BLaER1 (cell line): ENCODE measurements around the gene TIMM10.

Experiments
- H3K27ac ChIP-seq: shearing (Covaris generic); formaldehyde crosslinking; 2 replicates; pipeline ENCODE4 v1.8.1; 2022
- H3K27me3 ChIP-seq: shearing (Covaris generic); formaldehyde crosslinking; 2 replicates; pipeline ENCODE4 v1.8.1; 2022
- H3K36me3 ChIP-seq: shearing (Covaris generic); formaldehyde crosslinking; 2 replicates; pipeline ENCODE4 v1.8.1; 2022
- H3K4me1 ChIP-seq: shearing (Covaris generic); formaldehyde crosslinking; 2 replicates; pipeline ENCODE4 v1.8.1; 2022
- H3K4me2 ChIP-seq: shearing (Covaris generic); formaldehyde crosslinking; 2 replicates; pipeline ENCODE4 v1.8.1; 2022
- H3K4me3 ChIP-seq: shearing (Covaris generic); formaldehyde crosslinking; 2 replicates; pipeline ENCODE4 v1.8.1; 2022
- H3K9ac ChIP-seq: shearing (Covaris generic); formaldehyde crosslinking; 2 replicates; pipeline ENCODE4 v1.8.1; 2022
- H3K9me3 ChIP-seq: shearing (Covaris generic); formaldehyde crosslinking; 2 replicates; pipeline ENCODE4 v1.8.1; 2022
- H4K20me1 ChIP-seq: shearing (Covaris generic); formaldehyde crosslinking; 2 replicates; pipeline ENCODE4 v1.8.1; 2022
- Cebpa-rat ChIP-seq: shearing (Covaris generic); IDR thresholded peaks from 2 replicates; pipeline ENCODE4 v1.8.1; 2022

The TIMM10 gene

DNA sequence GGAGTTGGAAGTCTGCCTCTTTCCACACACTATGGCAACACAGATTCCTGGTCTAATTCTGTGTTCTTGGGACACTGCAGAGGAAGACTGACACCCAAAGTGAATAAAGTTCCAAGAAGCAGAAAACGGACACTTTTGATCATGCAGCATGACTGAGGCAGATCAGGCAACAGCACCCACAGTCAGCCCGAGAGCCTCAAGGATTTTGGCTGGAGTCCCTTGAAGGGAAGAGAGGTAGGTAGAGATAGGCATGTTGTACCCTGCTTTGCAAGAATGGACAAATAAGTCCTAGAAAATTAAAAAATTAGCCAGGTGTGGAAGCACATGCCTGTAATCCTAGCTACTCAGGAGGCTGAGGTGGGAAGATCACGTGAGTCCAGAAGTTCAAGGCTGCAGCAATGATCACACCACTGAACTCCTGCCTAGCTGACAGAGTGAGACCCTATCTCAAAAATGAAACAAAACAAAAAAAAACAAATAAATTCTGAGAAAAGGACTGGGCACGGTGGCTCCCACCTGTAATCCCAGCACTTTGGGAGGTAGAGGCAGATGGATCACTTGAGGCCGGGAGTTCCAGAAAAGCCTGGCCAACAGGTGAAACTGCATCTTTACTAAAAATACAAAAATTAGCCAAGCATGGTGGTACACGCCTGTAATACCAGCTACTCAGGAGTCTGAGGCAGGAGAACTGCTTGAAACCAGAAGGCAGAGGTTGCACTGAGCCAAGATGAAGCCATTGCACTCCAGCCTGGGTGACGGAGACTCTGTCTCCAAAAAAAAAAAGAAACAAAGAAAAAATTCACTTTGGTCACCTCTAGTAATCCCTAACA lies 22.0 kb downstream of the TIMM10 start:
- no peak for TF ChIP-seq Cebpa-rat
- no peak overlapping the region for H3K9ac ChIP-seq
- H3K9me3 ChIP-seq = no peaks in the 10 kb centered on the region
- H3K27me3 ChIP-seq = no peaks in the 10 kb centered on the region
- H3K4me1 ChIP-seq = peaks cover 34% of the 10 kb centered on the region
- H4K20me1 ChIP-seq = peaks cover 63% of the 10 kb centered on the region; the same call in 1 of the 2 replicates
- H3K4me2 ChIP-seq = no peak overlapping the region
- H3K27ac ChIP-seq = no peak overlapping the region
- H3K36me3 ChIP-seq = peaks cover 77% of the 10 kb centered on the region
- no peak overlapping the region for H3K4me3 ChIP-seq

DNA sequence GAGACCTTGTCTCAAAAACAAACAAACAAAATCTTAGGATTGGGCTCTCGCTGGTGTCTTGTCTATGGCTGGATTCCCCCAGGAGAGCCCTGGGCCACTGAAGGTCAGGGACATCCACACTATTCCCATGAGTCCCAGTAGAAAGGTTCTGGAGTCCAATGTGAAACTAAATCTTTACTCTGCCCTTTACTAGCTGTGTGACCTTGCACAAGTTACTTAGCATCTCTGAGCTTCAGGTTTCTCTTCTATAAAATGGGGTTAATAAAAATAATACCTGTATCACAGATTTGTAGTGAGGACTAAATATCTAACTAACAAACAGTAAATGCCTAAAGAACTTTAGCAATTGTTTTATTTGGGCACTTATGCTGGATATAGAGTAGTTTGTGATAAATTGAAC lies 24.0 kb downstream of the TIMM10 start:
- Histone ChIP-seq H3K27ac (no peak overlapping the region), H4K20me1 (peaks cover 63% of the 10 kb centered on the region), H3K4me3 (no peak overlapping the region), H3K4me1 (peaks cover 13% of the 10 kb centered on the region), H3K27me3 (no peaks in the 10 kb centered on the region), H3K9me3 (no peaks in the 10 kb centered on the region), H3K4me2 (no peak overlapping the region), H3K9ac (no peak overlapping the region), H3K36me3 (peaks cover 84% of the 10 kb centered on the region)
- no peak for TF ChIP-seq Cebpa-rat

DNA sequence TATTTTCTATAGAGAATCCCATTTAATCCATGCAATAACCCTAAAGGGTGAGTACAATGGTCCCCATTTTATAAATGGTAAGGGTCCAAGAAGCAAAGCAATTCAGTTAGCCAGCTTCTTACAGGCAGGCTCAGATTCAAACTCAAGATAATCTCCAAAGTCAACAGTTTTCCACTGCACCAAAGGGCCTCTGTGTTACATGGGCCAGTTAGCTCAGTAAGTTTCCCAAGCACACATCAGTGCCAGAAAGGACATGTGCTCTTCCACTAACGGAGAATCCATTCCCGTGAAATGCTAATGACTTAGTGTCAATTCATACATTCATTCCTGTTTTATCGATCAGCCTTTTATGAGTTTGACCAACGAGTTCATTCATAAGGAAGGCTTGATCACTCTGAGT lies 26.0 kb downstream of the TIMM10 start:
- Histone ChIP-seq H3K4me2 (no peak overlapping the region), H3K27me3 (no peaks in the 10 kb centered on the region), H3K27ac (no peak overlapping the region), H3K9me3 (no peaks in the 10 kb centered on the region), H4K20me1 (peaks cover 79% of the 10 kb centered on the region), H3K4me1 (peaks cover 24% of the 10 kb centered on the region), H3K36me3 (peaks cover 93% of the 10 kb centered on the region), H3K9ac (no peak overlapping the region), H3K4me3 (no peak overlapping the region)
- TF ChIP-seq Cebpa-rat = no peak

DNA sequence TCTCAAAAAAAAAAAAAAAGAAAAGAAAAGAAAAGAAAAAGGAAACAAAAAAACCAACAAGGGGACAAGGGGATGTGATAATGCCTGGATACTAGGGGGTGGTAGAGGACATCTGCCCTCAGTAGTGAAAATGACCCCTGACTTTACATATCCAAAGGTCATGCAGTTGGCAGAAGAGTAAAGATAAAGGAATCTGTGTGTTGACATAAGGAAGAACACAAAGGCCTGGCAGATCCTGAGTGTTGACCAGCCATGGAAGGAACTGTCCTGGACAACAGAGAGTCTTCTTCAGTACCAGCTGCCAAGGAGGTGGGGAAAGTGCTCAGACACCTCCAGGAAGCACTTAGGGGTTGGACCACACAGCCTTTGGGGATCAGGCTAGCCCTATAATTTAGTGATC lies 27.7 kb downstream of the TIMM10 start:
- Histone ChIP-seq H3K27ac (no peak overlapping the region), H3K4me2 (no peak overlapping the region), H4K20me1 (peaks cover 85% of the 10 kb centered on the region), H3K4me3 (no peak overlapping the region), H3K4me1 (peaks cover 19% of the 10 kb centered on the region), H3K9me3 (no peaks in the 10 kb centered on the region), H3K27me3 (no peaks in the 10 kb centered on the region), H3K9ac (no peak overlapping the region), H3K36me3 (peaks cover 96% of the 10 kb centered on the region)
- no peak for TF ChIP-seq Cebpa-rat

DNA sequence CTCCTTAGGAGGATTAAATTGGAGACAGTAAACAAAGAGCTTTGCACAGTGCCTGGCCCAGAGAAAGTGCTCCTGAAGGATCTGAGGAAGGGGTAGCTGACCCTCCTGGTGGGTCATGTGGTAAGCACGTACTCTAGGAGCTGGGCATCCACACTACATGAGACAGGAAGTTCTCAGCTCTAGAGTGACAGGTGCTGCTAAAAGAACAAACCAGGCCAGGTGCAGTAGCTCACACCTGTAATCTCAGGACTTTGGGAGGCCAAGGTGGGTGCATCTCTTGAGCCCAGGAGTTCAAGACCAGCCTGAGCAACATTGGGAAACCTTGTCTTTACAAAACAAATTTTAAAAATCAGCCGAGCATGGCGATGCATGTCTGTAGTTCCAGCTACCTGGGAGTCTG lies 28.2 kb downstream of the TIMM10 start:
- Histone ChIP-seq H3K4me2 (no peak overlapping the region), H3K4me1 (peaks cover 19% of the 10 kb centered on the region), H4K20me1 (peaks cover 82% of the 10 kb centered on the region), H3K9ac (0 out of 2 replicates have a peak overlapping the region, but pooled peaks have one; percentile 6), H3K27ac (no peak overlapping the region), H3K27me3 (no peaks in the 10 kb centered on the region), H3K4me3 (no peak overlapping the region), H3K36me3 (peaks cover 96% of the 10 kb centered on the region), H3K9me3 (no peaks in the 10 kb centered on the region)
- TF ChIP-seq Cebpa-rat = no peak

DNA sequence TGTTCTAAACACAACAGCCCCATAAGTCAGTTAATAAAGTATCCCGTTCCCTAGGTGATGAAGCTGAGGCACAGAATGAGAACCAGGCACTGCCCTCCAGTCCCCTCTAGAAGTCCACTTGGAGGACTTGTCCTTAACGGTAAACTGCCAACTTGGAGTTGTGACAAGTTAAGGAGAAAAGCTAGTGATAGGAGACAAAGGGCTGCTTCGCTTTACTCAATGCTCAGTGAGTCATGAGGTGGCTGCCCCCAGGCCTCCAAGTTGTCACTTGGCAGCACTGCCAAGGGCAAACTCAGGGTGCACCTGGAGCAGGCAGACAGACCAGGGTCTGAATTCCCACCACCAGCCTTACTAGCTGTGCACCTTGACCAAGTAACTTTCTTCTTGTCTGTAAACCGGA lies 28.6 kb downstream of the TIMM10 start:
- no peak overlapping the region for H3K27ac ChIP-seq
- H3K9ac ChIP-seq = 0 out of 2 replicates have a peak overlapping the region, but pooled peaks have one; percentile 6
- H3K27me3 ChIP-seq = no peaks in the 10 kb centered on the region
- no peak overlapping the region for H3K4me2 ChIP-seq
- H3K4me1 ChIP-seq = peaks cover 19% of the 10 kb centered on the region
- H4K20me1 ChIP-seq = peaks cover 78% of the 10 kb centered on the region
- peaks cover 96% of the 10 kb centered on the region for H3K36me3 ChIP-seq
- H3K4me3 ChIP-seq = no peak overlapping the region
- no peaks in the 10 kb centered on the region for H3K9me3 ChIP-seq
- TF ChIP-seq Cebpa-rat = no peak

DNA sequence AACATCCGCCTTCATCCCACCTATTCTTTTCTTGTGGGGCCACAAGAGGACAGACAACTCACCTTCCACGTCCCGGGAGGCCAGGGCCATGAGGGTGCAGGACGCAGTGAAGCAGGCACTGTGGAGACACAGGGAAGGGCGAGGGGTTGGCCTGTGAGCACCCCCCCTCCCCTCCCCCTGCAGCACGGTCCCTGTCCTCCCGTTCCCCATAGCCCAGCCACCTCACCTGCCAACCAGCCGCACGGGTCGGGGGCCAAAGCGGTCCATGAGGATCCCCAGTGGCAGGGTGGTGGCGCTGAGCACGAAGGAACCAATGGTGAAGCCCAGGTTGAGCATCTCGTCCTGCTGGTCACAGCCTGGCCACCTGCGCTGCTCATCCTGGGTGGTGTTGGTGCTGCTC lies 29.6 kb downstream of the TIMM10 start:
- Histone ChIP-seq H4K20me1 (peaks cover 68% of the 10 kb centered on the region), H3K4me1 (peaks cover 19% of the 10 kb centered on the region), H3K27ac (no peak overlapping the region), H3K27me3 (no peaks in the 10 kb centered on the region), H3K9me3 (no peaks in the 10 kb centered on the region), H3K4me3 (no peak overlapping the region), H3K9ac (no peak overlapping the region), H3K4me2 (peak overlapping the region; percentile 88; the same call in 1 of the 2 replicates), H3K36me3 (peaks cover 96% of the 10 kb centered on the region)
- TF ChIP-seq Cebpa-rat = no peak

DNA sequence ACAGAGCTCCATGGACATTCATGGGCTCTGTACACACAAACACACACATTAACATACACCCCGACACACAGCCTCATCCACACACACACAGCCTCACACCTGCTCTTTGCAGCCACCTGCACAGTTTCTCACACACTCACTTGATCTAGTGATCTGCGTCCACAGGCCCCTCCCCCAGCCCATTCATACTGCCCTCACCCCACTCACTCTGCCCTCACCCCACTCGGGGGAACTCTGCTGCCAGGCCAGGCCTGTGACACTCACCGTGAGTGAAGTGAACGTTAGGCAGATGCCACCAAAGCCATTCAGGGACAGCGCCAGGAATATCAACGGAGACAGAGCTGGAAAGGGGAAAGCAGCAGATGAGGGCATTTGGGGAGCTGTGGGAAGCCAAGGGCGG lies 30.0 kb downstream of the TIMM10 start:
- no peak for TF ChIP-seq Cebpa-rat
- no peak overlapping the region for H3K27ac ChIP-seq
- no peaks in the 10 kb centered on the region for H3K9me3 ChIP-seq
- H3K9ac ChIP-seq = no peak overlapping the region
- no peak overlapping the region for H3K4me3 ChIP-seq
- H3K4me2 ChIP-seq = peak overlapping the region; percentile 88
- no peaks in the 10 kb centered on the region for H3K27me3 ChIP-seq
- H3K4me1 ChIP-seq = peaks cover 19% of the 10 kb centered on the region
- peaks cover 63% of the 10 kb centered on the region for H4K20me1 ChIP-seq
- peaks cover 96% of the 10 kb centered on the region for H3K36me3 ChIP-seq

DNA sequence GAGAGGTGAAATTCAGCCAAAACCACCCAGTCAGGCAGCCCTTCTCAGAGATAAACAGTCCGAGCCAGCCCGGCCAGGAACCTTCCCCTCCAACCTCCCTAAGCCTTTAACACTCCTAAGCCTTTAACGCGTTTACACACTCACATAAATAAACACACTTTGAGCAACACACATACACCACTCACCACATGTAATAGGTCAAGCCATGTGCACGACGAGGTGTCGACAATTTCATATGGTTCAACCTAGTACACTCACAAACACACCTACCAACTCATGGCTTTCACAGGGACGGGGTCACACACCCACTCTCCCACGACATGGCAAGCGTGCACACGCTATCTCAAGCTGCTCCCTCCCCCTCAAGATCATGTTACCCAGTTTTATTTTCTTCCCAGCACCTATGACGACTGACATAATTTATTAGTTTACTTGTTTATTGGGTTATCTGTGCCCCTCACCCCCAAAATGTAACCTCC lies 30.5 kb downstream of the TIMM10 start:
- H3K27ac ChIP-seq = no peak overlapping the region; the same call in 1 of the 2 replicates
- peaks cover 19% of the 10 kb centered on the region for H3K4me1 ChIP-seq
- peak overlapping the region; percentile 88 for H3K4me2 ChIP-seq
- no peaks in the 10 kb centered on the region for H3K27me3 ChIP-seq
- no peaks in the 10 kb centered on the region for H3K9me3 ChIP-seq
- peak overlapping the region; percentile 61; the same call in 1 of the 2 replicates for H3K9ac ChIP-seq
- H4K20me1 ChIP-seq = peaks cover 59% of the 10 kb centered on the region
- H3K4me3 ChIP-seq = 0 out of 2 replicates have a peak overlapping the region, but pooled peaks have one; percentile 33
- H3K36me3 ChIP-seq = peaks cover 96% of the 10 kb centered on the region
- no peak for TF ChIP-seq Cebpa-rat

DNA sequence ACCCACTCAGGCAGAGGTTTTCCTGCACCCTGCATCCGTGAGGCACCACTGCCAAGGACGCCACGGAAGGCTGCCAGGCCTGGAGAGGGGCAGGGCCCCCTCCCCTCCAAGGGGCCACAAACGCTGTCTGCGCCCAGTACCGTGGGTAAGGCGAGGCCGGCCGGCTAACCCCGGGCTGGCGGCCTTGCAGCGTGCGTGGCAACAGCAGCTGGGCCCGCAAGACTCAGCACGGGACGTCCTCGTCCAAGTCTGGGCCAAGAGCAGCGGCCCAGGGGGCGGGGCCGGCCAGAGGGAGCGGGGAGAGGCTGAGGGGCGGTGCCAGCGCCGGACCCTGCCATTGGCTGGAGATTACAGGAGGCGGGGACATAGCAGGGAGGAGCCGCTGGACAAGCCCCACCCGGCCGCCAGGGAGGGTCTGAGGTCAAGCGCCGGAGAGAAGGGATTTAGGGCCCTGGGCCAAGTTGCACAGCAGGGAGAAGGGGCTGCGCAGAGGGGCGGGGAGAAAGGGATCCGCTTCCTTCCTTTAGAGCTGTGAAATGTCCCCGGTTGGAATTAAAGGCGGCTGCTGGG lies 31.1 kb downstream of the TIMM10 start:
- H4K20me1 ChIP-seq = peaks cover 53% of the 10 kb centered on the region
- H3K9me3 ChIP-seq = no peaks in the 10 kb centered on the region
- peaks cover 19% of the 10 kb centered on the region for H3K4me1 ChIP-seq
- no peak overlapping the region; the same call in 1 of the 2 replicates for H3K27ac ChIP-seq
- 0 out of 2 replicates have a peak overlapping the region, but pooled peaks have one; percentile 33 for H3K4me3 ChIP-seq
- peaks cover 96% of the 10 kb centered on the region for H3K36me3 ChIP-seq
- peak overlapping the region; percentile 88 for H3K4me2 ChIP-seq
- TF ChIP-seq Cebpa-rat = no peak
- no peaks in the 10 kb centered on the region for H3K27me3 ChIP-seq
- peak overlapping the region; percentile 61; the same call in 1 of the 2 replicates for H3K9ac ChIP-seq
